SK-N-SH treated with all-trans-retinoic acid at 6 μM for 48 hours (cell line): ENCODE data around the gene CELSR3.

Experiments used
- BACH2 ChIP-seq: fragments of 250-450 bp; sonication (Bioruptor Pico); IDR thresholded peaks from 2 replicates; pipeline ENCODE4 v1.9.0; 2021; ENCODE audit warnings: mild to moderate bottlenecking, borderline replicate concordance
- CREB5 ChIP-seq: fragments of 250-450 bp; sonication (Bioruptor Pico); IDR thresholded peaks from 2 replicates; pipeline ENCODE4 v1.5.1; 2020; ENCODE audit warnings: low read depth, mild to moderate bottlenecking, moderate library complexity
- OSR1 ChIP-seq: fragments of 250-450 bp; sonication (Bioruptor Pico); IDR thresholded peaks from 2 replicates; pipeline ENCODE4 v1.8.0; 2022; ENCODE audit warnings: moderate library complexity, mild to moderate bottlenecking, inconsistent platforms
- PPARA ChIP-seq: fragments of 250-450 bp; sonication (Bioruptor Pico); IDR thresholded peaks from 2 replicates; pipeline ENCODE4 v1.5.0; 2020; ENCODE audit warnings: mild to moderate bottlenecking, borderline replicate concordance
- RARB ChIP-seq: fragments of 250-450 bp; sonication (Bioruptor Pico); IDR thresholded peaks from 2 replicates; pipeline ENCODE4 v1.8.0; 2021; ENCODE audit warnings: mild to moderate bottlenecking, moderate library complexity
- SNAI2 ChIP-seq: fragments of 250-450 bp; sonication (Bioruptor Pico); IDR thresholded peaks from 2 replicates; pipeline ENCODE4 v1.5.0; 2020; ENCODE audit warnings: mild to moderate bottlenecking, moderate library complexity
- TSHZ2 ChIP-seq: fragments of 250-450 bp; sonication (Bioruptor Pico); IDR thresholded peaks from 2 replicates; pipeline ENCODE4 v1.5.0; 2020; ENCODE audit warnings: mild to moderate bottlenecking, moderate library complexity
- ZFP3 ChIP-seq: fragments of 250-450 bp; sonication (Bioruptor Pico); IDR thresholded peaks from 2 replicates; pipeline ENCODE4 v1.5.0; 2020; ENCODE audit warnings: mild to moderate bottlenecking, moderate library complexity
- ZFP30 ChIP-seq: fragments of 450-650 bp; formaldehyde crosslinking; IDR thresholded peaks from 2 replicates; pipeline ENCODE4 v1.5.0; 2022; ENCODE audit warnings: mild to moderate bottlenecking, moderate library complexity
- ZNF565 ChIP-seq: fragments of 450-650 bp; formaldehyde crosslinking; conservative IDR thresholded peaks from 2 replicates; pipeline ENCODE4 v1.5.0; 2020; ENCODE audit warnings: low read depth, mild to moderate bottlenecking, moderate library complexity
- ZNF70 ChIP-seq: fragments of 450-650 bp; formaldehyde crosslinking; IDR thresholded peaks from 2 replicates; pipeline ENCODE4 v1.5.0; 2020; ENCODE audit warnings: mild to moderate bottlenecking, moderate library complexity
- TF ChIP-seq, protein P1 (sequence below): fragments of 250-450 bp; sonication (Bioruptor Pico); IDR thresholded peaks from 2 replicates; pipeline ENCODE4 v1.8.0; 2021; ENCODE audit warnings: low read depth, mild to moderate bottlenecking, moderate library complexity, borderline replicate concordance
- TF ChIP-seq, protein P2 (sequence below): fragments of 250-450 bp; sonication (Bioruptor Pico); IDR thresholded peaks from 2 replicates; pipeline ENCODE4 v1.5.1; 2021; ENCODE audit warnings: mild to moderate bottlenecking, moderate library complexity
- TF ChIP-seq, protein P3 (sequence below): fragments of 250-450 bp; sonication (Bioruptor Pico); IDR thresholded peaks from 2 replicates; pipeline ENCODE4 v1.8.0; 2020; ENCODE audit warnings: mild to moderate bottlenecking, moderate library complexity, borderline replicate concordance

DNA sequence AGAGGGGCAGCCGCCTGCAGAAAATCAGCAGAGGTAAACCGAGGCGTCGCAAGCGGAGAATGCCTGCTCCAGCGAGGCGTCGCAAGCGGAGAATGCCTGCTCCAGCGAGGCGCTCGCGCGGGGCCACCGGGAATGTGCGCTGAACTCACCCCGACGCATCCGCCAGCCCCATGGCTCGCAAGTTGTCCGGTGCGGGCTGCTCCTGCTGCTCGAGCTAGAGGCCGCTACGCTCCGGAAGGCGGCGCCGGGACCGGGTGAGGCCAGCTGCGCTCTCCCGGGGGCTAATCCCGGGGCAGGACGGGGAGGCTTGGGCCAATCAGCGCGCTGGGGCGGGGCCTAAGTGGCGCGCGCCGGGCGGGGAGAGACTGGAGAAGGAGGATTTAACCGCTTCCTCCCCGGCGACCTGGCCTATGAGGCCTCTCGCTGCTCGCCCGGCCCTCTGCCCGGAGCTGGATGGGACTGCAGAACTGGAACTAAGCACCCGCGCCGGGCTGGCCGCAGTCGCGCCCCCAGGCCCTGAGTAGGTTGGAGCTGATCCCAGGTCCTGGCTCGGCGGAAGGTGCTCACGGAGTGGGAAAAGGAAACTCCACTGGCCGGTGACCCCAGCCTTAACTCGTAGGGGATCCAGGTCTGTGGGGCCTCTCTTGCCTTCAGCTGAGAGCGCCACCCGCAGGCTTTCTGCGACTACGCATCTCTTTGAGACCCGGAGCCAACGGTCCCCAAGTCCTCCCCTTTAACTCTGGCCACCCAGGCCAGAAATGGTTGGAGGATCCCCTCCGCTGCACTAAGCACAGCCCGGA, 27.3 kb downstream of the CELSR3 start, which contains the start of gene SLC26A6:
- TF ChIP-seq TSHZ2, result 0 out of 2 replicates have a peak, but pooled peaks have one; percentile 20
- TF ChIP-seq ZNF565 (CRISPR knock-in tag), result no peak
- TF ChIP-seq ZNF70, result no peak
- TF ChIP-seq RARB (CRISPR knock-in tag), result no peak
- no peak for TF ChIP-seq PPARA (CRISPR knock-in tag)
- TF ChIP-seq, protein P1, sequence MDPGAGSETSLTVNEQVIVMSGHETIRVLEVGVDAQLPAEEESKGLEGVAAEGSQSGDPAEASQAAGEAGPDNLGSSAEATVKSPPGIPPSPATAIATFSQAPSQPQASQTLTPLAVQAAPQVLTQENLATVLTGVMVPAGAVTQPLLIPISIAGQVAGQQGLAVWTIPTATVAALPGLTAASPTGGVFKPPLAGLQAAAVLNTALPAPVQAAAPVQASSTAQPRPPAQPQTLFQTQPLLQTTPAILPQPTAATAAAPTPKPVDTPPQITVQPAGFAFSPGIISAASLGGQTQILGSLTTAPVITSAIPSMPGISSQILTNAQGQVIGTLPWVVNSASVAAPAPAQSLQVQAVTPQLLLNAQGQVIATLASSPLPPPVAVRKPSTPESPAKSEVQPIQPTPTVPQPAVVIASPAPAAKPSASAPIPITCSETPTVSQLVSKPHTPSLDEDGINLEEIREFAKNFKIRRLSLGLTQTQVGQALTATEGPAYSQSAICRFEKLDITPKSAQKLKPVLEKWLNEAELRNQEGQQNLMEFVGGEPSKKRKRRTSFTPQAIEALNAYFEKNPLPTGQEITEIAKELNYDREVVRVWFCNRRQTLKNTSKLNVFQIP (CRISPR knock-in tag), result no peak
- TF ChIP-seq, protein P2, sequence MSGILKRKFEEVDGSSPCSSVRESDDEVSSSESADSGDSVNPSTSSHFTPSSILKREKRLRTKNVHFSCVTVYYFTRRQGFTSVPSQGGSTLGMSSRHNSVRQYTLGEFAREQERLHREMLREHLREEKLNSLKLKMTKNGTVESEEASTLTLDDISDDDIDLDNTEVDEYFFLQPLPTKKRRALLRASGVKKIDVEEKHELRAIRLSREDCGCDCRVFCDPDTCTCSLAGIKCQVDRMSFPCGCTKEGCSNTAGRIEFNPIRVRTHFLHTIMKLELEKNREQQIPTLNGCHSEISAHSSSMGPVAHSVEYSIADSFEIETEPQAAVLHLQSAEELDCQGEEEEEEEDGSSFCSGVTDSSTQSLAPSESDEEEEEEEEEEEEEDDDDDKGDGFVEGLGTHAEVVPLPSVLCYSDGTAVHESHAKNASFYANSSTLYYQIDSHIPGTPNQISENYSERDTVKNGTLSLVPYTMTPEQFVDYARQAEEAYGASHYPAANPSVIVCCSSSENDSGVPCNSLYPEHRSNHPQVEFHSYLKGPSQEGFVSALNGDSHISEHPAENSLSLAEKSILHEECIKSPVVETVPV (CRISPR knock-in tag), result no peak
- no peak for TF ChIP-seq SNAI2 (CRISPR knock-in tag)
- no peak for TF ChIP-seq BACH2 (CRISPR knock-in tag)
- TF ChIP-seq ZFP3 (CRISPR knock-in tag), result no peak
- TF ChIP-seq CREB5, result no peak
- no peak for TF ChIP-seq ZFP30
- TF ChIP-seq, protein P3, sequence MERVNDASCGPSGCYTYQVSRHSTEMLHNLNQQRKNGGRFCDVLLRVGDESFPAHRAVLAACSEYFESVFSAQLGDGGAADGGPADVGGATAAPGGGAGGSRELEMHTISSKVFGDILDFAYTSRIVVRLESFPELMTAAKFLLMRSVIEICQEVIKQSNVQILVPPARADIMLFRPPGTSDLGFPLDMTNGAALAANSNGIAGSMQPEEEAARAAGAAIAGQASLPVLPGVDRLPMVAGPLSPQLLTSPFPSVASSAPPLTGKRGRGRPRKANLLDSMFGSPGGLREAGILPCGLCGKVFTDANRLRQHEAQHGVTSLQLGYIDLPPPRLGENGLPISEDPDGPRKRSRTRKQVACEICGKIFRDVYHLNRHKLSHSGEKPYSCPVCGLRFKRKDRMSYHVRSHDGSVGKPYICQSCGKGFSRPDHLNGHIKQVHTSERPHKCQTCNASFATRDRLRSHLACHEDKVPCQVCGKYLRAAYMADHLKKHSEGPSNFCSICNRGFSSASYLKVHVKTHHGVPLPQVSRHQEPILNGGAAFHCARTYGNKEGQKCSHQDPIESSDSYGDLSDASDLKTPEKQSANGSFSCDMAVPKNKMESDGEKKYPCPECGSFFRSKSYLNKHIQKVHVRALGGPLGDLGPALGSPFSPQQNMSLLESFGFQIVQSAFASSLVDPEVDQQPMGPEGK, result no peak
- TF ChIP-seq OSR1 (CRISPR knock-in tag), result no peak
